Gastrocnemius medialis (tissue), 4 donors: ENCODE measurements around the gene KAZN. TPM values are rescaled to one million over a fixed set of nuclear protein-coding genes. Genes with fewer than 3 reads are reported as not detected.

Experiments
- ATAC-seq, 2 donors: fragments of 150-250 bp; one replicate each; pipeline ENCODE4 v1.9.1; 2016
- DNase-seq, 2 donors: peaks; one replicate each; pipeline ENCODE4 v3.0.0-alpha.2; 2019
- H3K27ac ChIP-seq, 4 donors: fragments of 200-600 bp; sonication (generic); 1 replicate in 1 of 4; 2 replicates in 3 of 4; pipeline ENCODE4 v1.5.1; 2016 to 2018; ENCODE audit warnings: mild to moderate bottlenecking in 2 of 4, moderate library complexity in 1 of 4
- H3K27me3 ChIP-seq, 3 donors: fragments of 200-600 bp; sonication (generic) in 2 of 3; 1 replicate in 1 of 3; 2 replicates in 2 of 3; pipeline versions ENCODE4 v1.5.1 to v1.6.0; 2016 to 2019; ENCODE audit warnings: mild to moderate bottlenecking in 1 of 3, moderate library complexity in 1 of 3
- H3K36me3 ChIP-seq, 2 donors: fragments of 200-600 bp; sonication (generic) in 1 of 2; one replicate each; pipeline ENCODE4 v1.5.1; 2017 to 2018
- H3K4me1 ChIP-seq, 2 donors: fragments of 200-600 bp; sonication (generic) in 1 of 2; one replicate each; pipeline ENCODE4 v1.5.1; 2016 to 2017; ENCODE audit warnings: mild to moderate bottlenecking in 2 of 2
- H3K4me3 ChIP-seq, 4 donors: fragments of 200-600 bp; sonication (generic) in 3 of 4; 1 replicate in 1 of 4; 2 replicates in 3 of 4; pipeline ENCODE4 v1.5.1; 2016 to 2019; ENCODE audit warnings: mild to moderate bottlenecking in 2 of 4
- H3K9me3 ChIP-seq, 3 donors: fragments of 200-600 bp; sonication (generic) in 2 of 3; 1 replicate in 1 of 3; 2 replicates in 2 of 3; pipeline ENCODE4 v1.5.1; 2016 to 2019
- POLR2A ChIP-seq, 2 donors: fragments of 450-650 bp; IDR thresholded peaks; one replicate each; pipeline ENCODE4 v1.6.1; 2017; ENCODE audit warnings: antibody characterized with exemption in 2 of 2, mild to moderate bottlenecking in 2 of 2, moderate library complexity in 2 of 2
- in situ Hi-C, 4 donors: fragments of 200-750 bp; cut with MboI; loops; one replicate each; pipeline versions ENCODE4 v1.15.0 to v1.8.0; 2017; ENCODE audit warnings: low sequenced_read_pairs in 4 of 4
- intact Hi-C: fragments of 100-400 bp; cut with DNase I; formaldehyde crosslinking; loops from one replicate; pipeline ENCODE4 v1.15.1; 2023; ENCODE audit warnings: low total_unique reads
- total RNA-seq, 4 donors: library from RNA; depleted of rRNA; stranded (reverse); fragments of >200 nt; gene quantifications; one replicate each; pipeline versions ENCODE4 v1.1.0 to v1.2.3, GENCODE V29; 2016
- TF ChIP-seq, protein P1 (sequence below), 5 experiments: fragments of 450-650 bp in 3 of 5; fragments of 200-600 bp in 2 of 5; sonication (generic) in 2 of 5; IDR thresholded peaks in 4 of 5; conservative IDR thresholded peaks in 1 of 5; 1 replicate in 4 of 5; 2 replicates in 1 of 5; pipeline ENCODE4 v1.5.1; 2016 to 2019; ENCODE audit warnings: antibody characterized with exemption in 5 of 5, mild to moderate bottlenecking in 3 of 5, moderate library complexity in 3 of 5

Gene KAZN
- total RNA-seq, 4 donors from 2014 or later, result 0.05 to 2.2 (median 1.00) TPM

DNA sequence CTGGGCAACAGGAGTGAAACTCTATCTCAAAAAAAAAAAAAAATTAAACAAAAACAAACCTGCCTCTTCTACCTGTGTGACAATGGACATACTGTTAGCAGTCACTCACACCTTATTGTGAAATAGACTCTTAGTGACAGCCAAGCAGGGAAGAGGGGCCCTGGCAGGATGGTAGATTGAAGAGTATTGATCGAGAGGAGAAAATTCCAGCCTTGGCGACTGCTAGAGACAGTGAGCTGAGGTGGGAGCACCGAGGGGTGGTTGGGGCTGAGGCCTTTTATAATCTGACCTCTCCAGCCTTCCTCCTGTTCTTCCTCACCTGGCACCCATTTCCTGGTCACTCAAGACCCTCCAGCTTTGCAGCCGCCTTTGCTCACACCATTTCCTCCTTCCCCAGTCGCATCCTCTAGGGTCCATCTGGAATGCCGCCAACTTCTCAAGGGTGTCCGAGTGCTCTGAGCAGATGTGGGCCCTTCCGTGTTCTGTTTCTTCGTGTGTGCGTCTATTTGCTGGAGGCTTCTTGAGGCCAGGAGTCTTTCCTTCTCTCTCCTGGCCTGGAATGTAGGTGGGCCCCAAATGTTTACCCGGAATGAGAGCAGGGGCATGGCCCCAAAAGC is 358.2 kb downstream of the KAZN start:
- in situ Hi-C loops, result no loop called here
- no peak for ATAC-seq
- no peak overlapping the region for H3K27ac ChIP-seq

DNA sequence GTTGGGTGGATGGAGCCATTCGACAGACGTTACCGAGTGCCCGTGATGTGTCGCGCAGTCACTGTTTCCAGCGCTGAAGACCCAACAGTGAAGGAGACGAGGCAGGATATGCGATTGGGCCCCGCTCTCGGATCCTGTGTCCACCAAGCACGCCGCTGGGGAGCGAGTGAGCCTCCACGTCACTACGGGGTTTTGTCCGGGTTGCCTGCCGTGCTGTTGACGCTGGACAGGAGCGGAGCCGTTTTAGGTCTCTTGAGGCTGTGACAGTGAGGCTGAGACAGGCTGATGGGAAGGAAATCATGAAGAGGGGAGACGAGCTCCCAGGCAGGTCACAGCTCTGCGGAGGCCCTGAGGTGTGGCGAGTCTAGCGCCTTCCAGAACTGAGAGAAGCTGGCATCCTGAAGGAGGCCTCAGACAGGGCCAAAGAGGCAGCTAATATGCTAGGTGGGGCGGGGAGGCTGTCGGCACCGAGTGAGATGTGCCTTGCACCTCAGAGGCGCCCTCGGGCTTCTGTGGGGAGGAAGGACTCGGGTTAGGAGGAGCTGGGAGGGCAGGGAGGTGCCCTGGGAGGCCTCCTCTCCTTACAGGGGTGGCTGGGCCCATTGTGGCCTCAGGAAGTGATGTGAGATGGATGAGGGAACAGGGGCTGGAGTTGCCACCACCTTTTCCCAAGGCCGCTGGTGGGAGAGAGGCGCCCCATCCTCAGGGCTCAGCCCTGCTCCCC is 359.1 kb downstream of the KAZN start:
- Histone ChIP-seq H3K4me3 (no peak overlapping the region), H3K27me3 (no peaks in the 10 kb centered on the region), H3K9me3 (no peaks in the 10 kb centered on the region), H3K36me3 (no peaks in the 10 kb centered on the region), H3K27ac (no peak overlapping the region), H3K4me1 (no peaks in the 10 kb centered on the region)
- ATAC-seq (no peak), DNase-seq (no peak)
- in situ Hi-C loops (no loop called here), intact Hi-C loops (no loop called here)
- TF ChIP-seq, protein P1, sequence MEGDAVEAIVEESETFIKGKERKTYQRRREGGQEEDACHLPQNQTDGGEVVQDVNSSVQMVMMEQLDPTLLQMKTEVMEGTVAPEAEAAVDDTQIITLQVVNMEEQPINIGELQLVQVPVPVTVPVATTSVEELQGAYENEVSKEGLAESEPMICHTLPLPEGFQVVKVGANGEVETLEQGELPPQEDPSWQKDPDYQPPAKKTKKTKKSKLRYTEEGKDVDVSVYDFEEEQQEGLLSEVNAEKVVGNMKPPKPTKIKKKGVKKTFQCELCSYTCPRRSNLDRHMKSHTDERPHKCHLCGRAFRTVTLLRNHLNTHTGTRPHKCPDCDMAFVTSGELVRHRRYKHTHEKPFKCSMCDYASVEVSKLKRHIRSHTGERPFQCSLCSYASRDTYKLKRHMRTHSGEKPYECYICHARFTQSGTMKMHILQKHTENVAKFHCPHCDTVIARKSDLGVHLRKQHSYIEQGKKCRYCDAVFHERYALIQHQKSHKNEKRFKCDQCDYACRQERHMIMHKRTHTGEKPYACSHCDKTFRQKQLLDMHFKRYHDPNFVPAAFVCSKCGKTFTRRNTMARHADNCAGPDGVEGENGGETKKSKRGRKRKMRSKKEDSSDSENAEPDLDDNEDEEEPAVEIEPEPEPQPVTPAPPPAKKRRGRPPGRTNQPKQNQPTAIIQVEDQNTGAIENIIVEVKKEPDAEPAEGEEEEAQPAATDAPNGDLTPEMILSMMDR (IDR thresholded peaks at IDR 0.05 in 4 of 5, conservative IDR thresholded peaks at IDR 0.05 in 1 of 5), result no peak
- no peak for TF ChIP-seq POLR2A (IDR thresholded peaks at IDR 0.05)

More for the DNA sequence above, 358.2 kb downstream of the KAZN start:
- DNase-seq, result no peak
- Histone ChIP-seq H3K9me3 (no peaks in the 10 kb centered on the region), H3K27me3 (no peaks in the 10 kb centered on the region), H3K36me3 (no peaks in the 10 kb centered on the region), H3K4me3 (no peak overlapping the region), H3K4me1 (no peaks in the 10 kb centered on the region)
- intact Hi-C loops, result no loop called here
- TF ChIP-seq, protein P1 (IDR thresholded peaks at IDR 0.05 in 4 of 5, conservative IDR thresholded peaks at IDR 0.05 in 1 of 5), result no peak
- TF ChIP-seq POLR2A (IDR thresholded peaks at IDR 0.05), result no peak

DNA sequence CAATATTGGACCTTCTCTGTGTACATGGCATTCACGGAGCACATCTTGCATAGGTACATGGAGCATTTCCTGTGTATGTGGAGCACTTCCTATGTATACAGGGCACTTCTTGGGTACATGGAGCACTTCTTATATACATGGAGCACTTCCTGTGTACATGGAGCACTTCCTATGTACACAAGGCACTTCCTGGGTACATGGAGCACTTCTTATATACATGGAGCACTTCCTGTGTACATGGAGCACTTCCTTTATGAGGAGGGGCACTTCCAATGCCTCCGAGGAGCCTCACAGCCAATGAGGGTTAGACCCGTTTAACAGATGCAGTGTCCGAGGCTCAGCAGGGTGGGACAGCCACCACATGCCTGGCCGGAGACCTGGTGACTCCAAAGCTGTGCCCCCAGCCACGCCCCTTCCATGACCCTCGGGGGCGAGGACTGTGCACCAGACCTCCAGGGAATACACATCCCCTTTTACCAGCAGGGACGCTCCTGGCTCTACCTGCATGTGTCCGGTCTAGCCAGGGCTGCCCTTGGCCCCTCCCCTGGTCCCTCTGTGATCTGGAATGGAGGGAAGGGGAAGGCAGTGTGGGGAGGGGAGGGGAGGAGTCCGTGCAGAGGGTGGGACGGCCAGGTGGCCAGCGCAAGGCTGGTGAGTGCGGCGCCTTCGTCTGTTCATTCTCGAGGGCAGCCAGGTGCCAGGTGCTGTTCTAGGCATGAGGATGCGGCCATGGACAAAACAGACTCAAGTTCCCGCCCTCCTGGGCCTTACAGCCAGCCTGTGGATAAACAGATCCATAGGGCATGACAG is 360.0 kb downstream of the KAZN start:
- ATAC-seq, result no peak
- TF ChIP-seq, protein P1 (IDR thresholded peaks at IDR 0.05 in 4 of 5, conservative IDR thresholded peaks at IDR 0.05 in 1 of 5), result no peak
- no peak for TF ChIP-seq POLR2A (IDR thresholded peaks at IDR 0.05)
- no peak for DNase-seq
- Histone ChIP-seq H3K4me1 (no peaks in the 10 kb centered on the region), H3K27me3 (no peaks in the 10 kb centered on the region), H3K4me3 (no peak overlapping the region), H3K27ac (no peak overlapping the region), H3K9me3 (no peaks in the 10 kb centered on the region), H3K36me3 (no peaks in the 10 kb centered on the region)
- in situ Hi-C loops (no loop called here), intact Hi-C loops (no loop called here)

- Histone ChIP-seq H3K27me3 (no peaks in the 10 kb centered on the region), H3K4me1 (no peaks in the 10 kb centered on the region), H3K27ac (no peak overlapping the region), H3K36me3 (no peaks in the 10 kb centered on the region), H3K4me3 (no peak overlapping the region), H3K9me3 (no peaks in the 10 kb centered on the region)
- intact Hi-C loops, result no loop called here
- in situ Hi-C loops, result no loop called here
- no peak for ATAC-seq
- no peak for DNase-seq
- TF ChIP-seq, protein P1 (IDR thresholded peaks at IDR 0.05 in 4 of 5, conservative IDR thresholded peaks at IDR 0.05 in 1 of 5), result no peak
- TF ChIP-seq POLR2A (IDR thresholded peaks at IDR 0.05), result no peak
These were observed 360.7 kb downstream of the KAZN start for GRCh38 chr1:14959059-14959694.
